ENCODE data around the gene NCF4.

The NCF4 gene

GRCh38 chr22:36864454-36865215 lies 3.8 kb downstream of the NCF4 start:
- no peak for DNase-seq (ENCODE audit: low read depth in 3 of 3)

- DNase-seq (ENCODE audit: low read depth in 3 of 3): no peak
Observed at GRCh38 chr22:36865346-36865745, 4.5 kb downstream of the NCF4 start.

- no peak for DNase-seq (ENCODE audit: low read depth in 3 of 3)
Observed at GRCh38 chr22:36867695-36868094, 6.9 kb downstream of the NCF4 start.

DNA sequence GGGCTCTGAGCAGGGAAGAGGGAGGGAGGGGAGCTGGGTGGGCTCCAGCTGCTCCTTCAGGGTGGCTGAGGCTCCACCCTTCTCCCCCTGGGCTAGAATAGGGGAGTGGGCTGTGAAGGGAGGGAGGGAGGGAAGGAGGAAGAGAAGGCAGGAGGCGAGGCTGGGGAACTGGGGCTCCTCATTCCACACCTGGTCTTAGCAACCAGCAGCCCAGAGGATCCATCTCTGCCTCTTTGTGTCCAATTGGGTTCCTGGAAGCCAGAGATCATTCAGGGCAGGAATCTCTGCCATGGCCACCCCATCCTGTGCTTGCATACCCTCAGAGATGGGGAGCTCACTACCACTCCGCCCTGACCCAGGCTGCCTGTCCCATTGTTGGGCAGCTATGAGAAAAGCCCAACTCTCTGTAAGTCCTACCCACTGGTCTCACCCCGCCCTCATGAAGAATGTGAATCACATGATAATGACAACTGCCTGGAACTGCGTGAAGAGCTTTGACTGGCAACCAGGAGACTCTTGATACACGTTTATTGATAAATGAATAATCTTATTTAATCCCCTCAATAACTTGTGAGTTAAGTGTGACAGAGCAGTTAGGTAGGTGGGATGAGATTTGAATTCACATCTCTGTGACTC lies 7.9 kb downstream of the NCF4 start:
- DNase-seq (ENCODE audit: low read depth in 3 of 3): no peak

DNA sequence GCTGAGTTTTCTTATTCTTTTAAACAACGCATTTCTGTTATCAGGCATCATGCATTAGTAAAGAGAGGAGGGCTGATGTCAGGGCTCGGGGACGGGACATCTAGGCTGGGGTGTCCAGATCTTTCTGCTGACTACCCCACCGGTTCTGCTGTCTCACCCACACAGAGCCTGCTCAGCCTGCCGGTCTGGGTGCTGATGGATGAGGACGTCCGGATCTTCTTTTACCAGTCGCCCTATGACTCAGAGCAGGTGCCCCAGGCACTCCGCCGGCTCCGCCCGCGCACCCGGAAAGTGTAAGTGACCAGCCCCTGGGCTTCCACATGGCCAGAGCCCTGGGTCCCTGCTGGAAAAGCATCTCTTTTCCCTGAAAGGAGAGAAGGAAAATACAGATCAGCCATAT lies 9.4 kb downstream of the NCF4 start:
- no peak for DNase-seq (ENCODE audit: low read depth in 3 of 3)

DNA sequence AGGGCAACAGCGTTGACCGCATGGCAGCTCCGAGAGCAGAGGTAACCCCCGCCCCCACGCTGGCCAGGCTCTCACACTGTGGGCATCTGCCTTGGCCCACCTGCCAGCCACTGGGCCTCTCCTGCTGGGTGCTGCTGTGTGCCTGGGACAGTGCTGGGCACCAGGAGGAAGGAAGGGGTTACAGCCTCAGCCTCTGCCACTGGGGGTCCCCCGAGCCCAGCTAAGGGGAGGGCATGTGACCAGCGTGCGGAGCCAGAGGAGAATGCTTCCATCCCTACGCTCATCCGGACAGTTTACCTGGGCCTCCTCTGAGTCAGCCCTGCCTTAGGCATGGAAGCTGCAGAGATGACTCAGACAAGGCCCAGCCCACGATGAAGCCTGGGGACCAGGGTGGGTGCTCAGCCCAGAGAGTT lies 10.9 kb downstream of the NCF4 start:
- no peak for DNase-seq (ENCODE audit: low read depth in 3 of 3)

GRCh38 chr22:36872084-36872483 lies 11.3 kb downstream of the NCF4 start:
- no peak for DNase-seq (ENCODE audit: low read depth in 3 of 3)

GRCh38 chr22:36872866-36873498 lies 12.2 kb downstream of the NCF4 start:
- DNase-seq (ENCODE audit: low read depth in 3 of 3): no peak

DNA sequence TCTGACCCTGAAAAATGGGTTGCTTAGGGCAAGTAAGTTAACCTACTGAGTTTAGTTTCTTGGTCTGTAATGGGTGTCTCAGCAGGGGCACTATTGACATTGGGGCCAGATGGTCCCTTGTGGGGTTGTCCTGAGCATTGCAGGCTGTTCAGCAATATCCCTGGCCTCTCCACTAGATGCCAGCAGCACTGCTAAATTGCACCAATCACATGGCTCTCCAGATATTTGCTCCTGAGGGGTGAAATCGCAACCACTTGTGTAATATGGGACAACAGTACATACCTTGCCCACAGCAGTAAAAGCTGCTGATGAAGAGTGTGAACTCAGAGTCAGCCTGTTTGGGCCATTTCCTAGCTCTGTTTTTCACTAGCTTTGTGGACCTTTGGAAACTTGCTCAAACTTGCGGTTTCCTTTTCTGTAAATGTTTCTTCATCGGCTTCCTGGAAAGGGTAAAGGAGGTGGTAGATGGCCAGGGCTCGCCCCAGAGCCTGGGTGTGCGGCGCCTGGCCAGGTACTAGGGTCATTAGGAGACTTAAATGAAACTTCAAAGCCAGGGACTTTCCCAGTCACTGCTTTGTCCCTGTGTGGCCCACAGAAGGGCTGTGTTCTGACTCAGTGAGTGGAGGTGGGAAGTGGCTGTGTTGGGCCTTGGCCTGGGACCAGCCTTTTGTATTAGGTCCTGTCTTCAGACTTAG lies 13.0 kb downstream of the NCF4 start:
- peak; percentile 15 to 31 (median 22) for DNase-seq (ENCODE audit: low read depth in 3 of 3)

DNA sequence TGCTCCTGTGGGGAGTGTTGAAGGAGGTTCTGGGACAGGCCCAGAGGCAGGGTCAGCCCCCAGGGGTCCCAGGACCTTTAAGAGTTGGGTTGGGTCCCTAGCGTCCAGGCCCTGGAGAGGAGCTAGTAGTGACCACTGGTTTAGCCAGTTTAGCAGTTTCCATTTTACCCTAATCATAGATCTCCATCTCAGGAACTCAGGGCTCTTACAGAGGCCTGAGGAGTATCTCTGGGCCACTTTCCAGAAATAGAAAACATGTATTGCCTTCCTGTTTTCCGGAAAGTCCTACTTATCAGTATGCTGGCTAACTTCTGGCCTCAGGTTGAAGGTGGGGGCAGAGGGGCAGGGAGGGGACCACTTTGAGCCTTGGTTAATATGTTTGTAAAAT lies 13.5 kb downstream of the NCF4 start:
- no peak for DNase-seq (ENCODE audit: low read depth in 3 of 3)

GRCh38 chr22:36874736-36875135 lies 13.9 kb downstream of the NCF4 start:
- no peak for DNase-seq (ENCODE audit: low read depth in 3 of 3)

GRCh38 chr22:36875741-36876140 lies 14.9 kb downstream of the NCF4 start:
- DNase-seq (ENCODE audit: low read depth in 3 of 3): no peak

- DNase-seq (ENCODE audit: low read depth in 3 of 3): no peak
Observed at GRCh38 chr22:36879775-36880174, 19.0 kb downstream of the NCF4 start.

GRCh38 chr22:36881504-36882245 lies 20.9 kb downstream of the NCF4 start:
- DNase-seq (ENCODE audit: low read depth in 3 of 3): no peak

DNA sequence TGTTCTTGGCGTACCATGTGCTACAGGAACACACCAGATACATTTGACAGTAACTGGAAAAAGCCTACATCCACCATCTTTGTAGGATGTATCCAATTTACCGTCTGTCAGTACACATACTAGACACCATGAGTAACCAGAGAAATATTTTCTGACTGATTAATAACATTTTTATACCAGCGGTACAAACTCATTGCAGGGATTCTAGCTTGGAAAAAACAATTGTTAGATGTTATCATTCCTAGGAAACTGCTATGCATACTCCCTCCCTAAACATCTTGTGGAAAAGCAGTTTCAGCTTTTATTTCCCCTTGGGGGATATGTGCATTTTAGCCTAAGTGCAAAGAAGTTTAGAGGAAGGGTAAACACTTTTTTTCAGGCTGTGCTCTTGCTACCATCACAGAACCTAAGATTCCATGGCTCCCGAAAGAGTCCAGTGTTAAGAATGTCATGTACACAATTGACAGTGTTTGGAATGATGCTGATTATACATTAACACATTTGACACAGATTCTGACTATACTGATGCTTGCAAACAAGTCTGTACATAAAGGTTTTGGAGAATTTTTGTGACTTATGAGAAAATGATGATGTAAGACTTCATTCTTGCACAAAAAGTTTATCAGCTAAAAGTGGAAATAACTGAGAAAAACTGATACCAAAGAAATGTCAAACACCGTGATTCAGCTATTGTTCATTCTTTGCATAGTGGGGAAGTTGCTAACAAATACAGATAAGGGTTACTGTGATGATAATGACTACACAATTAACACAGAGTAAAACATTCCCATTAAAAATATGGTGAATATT lies 23.7 kb downstream of the NCF4 start:
- DNase-seq (ENCODE audit: low read depth in 3 of 3): no peak

DNA sequence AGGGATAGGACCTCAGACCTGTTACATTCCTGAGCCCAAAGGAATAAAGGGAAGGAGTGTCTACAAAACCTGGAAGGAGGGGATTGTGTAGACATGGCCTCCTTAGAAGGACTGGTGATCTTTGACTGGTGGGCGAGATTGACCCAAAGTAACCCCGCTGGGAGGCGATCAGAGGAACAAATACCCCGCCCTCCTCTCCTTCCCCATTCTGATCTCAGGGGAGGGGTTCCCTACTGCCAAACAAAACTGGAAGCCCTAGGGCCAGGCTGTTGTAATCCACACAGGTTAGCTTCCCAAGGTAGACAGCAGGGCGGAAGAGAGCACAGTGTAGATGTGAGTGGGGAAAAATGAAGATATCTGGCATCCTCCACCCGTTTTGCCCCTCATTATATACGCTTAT lies 24.7 kb downstream of the NCF4 start:
- DNase-seq (ENCODE audit: low read depth in 3 of 3): no peak

- DNase-seq (ENCODE audit: low read depth in 3 of 3): no peak
Observed at GRCh38 chr22:36886016-36886415, 25.2 kb downstream of the NCF4 start.

- no peak for DNase-seq (ENCODE audit: low read depth in 3 of 3)
Observed at GRCh38 chr22:36887162-36887561, 26.4 kb downstream of the NCF4 start.

- DNase-seq (ENCODE audit: low read depth in 3 of 3): no peak
Observed at GRCh38 chr22:36891646-36892045, 30.8 kb downstream of the NCF4 start.

DNA sequence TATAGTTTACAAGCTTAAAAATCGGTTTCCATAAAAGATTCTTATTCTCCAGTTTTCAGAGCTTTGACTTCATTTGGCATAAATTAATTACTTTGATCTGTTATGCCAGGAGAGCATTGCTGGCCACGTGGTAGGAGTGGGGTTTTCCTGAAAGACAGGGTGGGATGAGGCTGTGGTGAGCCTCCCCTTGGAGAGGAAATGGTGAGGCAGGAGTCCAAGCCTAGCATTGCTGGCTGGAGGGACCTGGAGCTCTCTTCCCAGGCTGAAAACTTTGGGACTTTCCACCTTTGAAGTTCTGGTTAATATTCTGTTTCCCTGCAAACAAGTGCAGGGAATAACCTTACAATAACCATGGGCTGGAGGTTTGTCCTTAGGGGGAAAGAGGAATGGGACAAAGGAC lies 31.5 kb downstream of the NCF4 start:
- no peak for DNase-seq (ENCODE audit: low read depth in 3 of 3)

DNA sequence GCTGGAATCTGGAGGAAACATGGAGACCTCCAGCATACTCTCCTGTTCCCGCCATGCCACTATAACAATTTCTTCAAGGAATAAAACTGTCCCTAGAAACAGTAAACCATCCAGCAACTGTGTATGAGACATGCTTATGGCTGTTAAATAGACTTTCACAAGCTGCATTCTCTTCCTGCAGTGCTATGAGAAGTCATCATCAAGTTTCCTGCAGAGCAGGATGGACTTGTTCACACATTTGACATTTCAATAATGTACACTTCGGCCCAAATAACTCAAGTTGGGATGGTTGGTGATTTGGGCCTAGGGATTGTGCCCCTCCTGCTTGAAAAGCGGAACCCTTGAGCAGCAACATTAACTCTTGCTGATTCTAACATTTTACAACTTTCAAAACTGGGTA lies 32.5 kb downstream of the NCF4 start:
- DNase-seq (ENCODE audit: low read depth in 3 of 3): no peak
